Esophagus muscularis mucosa (tissue), 4 donors: ENCODE results near the gene LRSAM1.

Experiments used
- EP300 ChIP-seq: sonication (generic); formaldehyde crosslinking; IDR thresholded peaks from one replicate; pipeline ENCODE4 v1.6.1; 2017; ENCODE audit warnings: antibody characterized with exemption
- POLR2A ChIP-seq: fragments of 450-650 bp; IDR thresholded peaks from one replicate; pipeline ENCODE4 v1.6.1; 2017; ENCODE audit warnings: antibody characterized with exemption, moderate library complexity, mild to moderate bottlenecking, low read depth
- POLR2AphosphoS5 ChIP-seq, 2 donors: sonication (generic); formaldehyde crosslinking; IDR thresholded peaks; one replicate each; pipeline ENCODE4 v1.6.1; 2017; ENCODE audit warnings: antibody characterized with exemption in 2 of 2
- TF ChIP-seq, protein P1 (sequence below), 3 experiments: fragments of 200-600 bp in 2 of 3; fragments of 450-650 bp in 1 of 3; sonication (generic) in 2 of 3; IDR thresholded peaks; one replicate each; pipeline ENCODE4 v1.5.1; 2017 to 2019; ENCODE audit warnings: antibody characterized with exemption in 3 of 3, mild to moderate bottlenecking in 2 of 3, moderate library complexity in 1 of 3

DNA sequence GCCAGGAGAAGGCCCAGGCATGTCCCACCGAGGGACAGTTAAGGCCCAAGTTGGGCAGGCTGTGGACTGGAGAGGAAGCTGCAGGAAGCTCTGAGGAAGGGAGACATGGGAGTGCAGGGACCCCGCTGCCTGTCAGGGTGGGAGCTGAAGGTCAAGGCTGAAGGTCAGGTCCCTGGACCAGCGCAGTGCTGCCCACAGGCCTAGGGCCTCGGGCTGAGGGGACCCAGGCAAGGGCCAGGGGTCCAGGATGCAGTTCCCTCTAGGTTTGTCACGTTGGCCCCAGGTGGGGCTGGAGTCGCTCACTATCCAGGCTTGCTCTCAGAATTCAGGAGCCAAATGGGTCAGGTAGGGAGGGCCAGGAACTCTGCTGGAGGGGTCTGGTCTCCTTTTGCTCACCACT is 84.1 kb downstream of the LRSAM1 start:
- no peak for TF ChIP-seq POLR2AphosphoS5 (IDR thresholded peaks at IDR 0.05)
- no peak for TF ChIP-seq POLR2A
- TF ChIP-seq, protein P1, sequence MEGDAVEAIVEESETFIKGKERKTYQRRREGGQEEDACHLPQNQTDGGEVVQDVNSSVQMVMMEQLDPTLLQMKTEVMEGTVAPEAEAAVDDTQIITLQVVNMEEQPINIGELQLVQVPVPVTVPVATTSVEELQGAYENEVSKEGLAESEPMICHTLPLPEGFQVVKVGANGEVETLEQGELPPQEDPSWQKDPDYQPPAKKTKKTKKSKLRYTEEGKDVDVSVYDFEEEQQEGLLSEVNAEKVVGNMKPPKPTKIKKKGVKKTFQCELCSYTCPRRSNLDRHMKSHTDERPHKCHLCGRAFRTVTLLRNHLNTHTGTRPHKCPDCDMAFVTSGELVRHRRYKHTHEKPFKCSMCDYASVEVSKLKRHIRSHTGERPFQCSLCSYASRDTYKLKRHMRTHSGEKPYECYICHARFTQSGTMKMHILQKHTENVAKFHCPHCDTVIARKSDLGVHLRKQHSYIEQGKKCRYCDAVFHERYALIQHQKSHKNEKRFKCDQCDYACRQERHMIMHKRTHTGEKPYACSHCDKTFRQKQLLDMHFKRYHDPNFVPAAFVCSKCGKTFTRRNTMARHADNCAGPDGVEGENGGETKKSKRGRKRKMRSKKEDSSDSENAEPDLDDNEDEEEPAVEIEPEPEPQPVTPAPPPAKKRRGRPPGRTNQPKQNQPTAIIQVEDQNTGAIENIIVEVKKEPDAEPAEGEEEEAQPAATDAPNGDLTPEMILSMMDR (IDR thresholded peaks at IDR 0.05), result no peak
- TF ChIP-seq EP300, result no peak
